H1 (cell line): ENCODE measurements around the gene VSTM2L.

Experiments used
- CEBPB ChIP-seq: IDR thresholded peaks from 2 replicates; pipeline ENCODE4 v1.6.1; 2012; ENCODE audit warnings: low read depth, low read length
- CHD2 ChIP-seq: IDR thresholded peaks from 2 replicates; pipeline ENCODE4 v1.6.1; 2012; ENCODE audit warnings: low read length, improper control_type of control experiment
- EGR1 ChIP-seq: IDR thresholded peaks from 2 replicates; pipeline ENCODE4 v1.6.1; 2011; ENCODE audit warnings: low read depth, low read length, borderline replicate concordance
- EP300 ChIP-seq, 2 experiments: IDR thresholded peaks; 1 replicate in 1 of 2; 2 replicates in 1 of 2; pipeline ENCODE4 v1.6.1; 2011 to 2012; ENCODE audit warnings: low read depth in 2 of 2, low read length in 2 of 2, mild to moderate bottlenecking in 2 of 2, borderline replicate concordance in 1 of 2, inconsistent platforms in 1 of 2, moderate library complexity in 1 of 2
- FOSL1 ChIP-seq: IDR thresholded peaks from 2 replicates; pipeline ENCODE4 v1.6.1; 2011; ENCODE audit warnings: mild to moderate bottlenecking, low read depth, low read length, moderate library complexity; ENCODE audit not compliant: insufficient read depth
- JUND ChIP-seq: IDR thresholded peaks from 2 replicates; pipeline ENCODE4 v1.6.1; 2011; ENCODE audit warnings: mild to moderate bottlenecking, improper control_type of control experiment, low read length
- PHF8 ChIP-seq: fragments of 200-600 bp; sonication (generic); conservative IDR thresholded peaks from 2 replicates; pipeline ENCODE4 v1.7.1; 2012; ENCODE audit warnings: low read depth, mild to moderate bottlenecking, inconsistent platforms, low read length, moderate library complexity
- POLR2A ChIP-seq, 2 experiments: IDR thresholded peaks; 1 replicate in 1 of 2; 2 replicates in 1 of 2; pipeline ENCODE4 v1.6.1; 2011; ENCODE audit warnings: low read depth in 2 of 2, low read length in 2 of 2, mild to moderate bottlenecking in 2 of 2; ENCODE audit errors: control extremely low read depth in 1 of 2
- RAD21 ChIP-seq, 2 experiments: IDR thresholded peaks in 1 of 2; conservative IDR thresholded peaks in 1 of 2; 2 replicates each; pipeline ENCODE4 v1.6.1; 2011; ENCODE audit warnings: low read depth in 2 of 2, low read length in 2 of 2, improper control_type of control experiment in 1 of 2, inconsistent platforms in 1 of 2, mild to moderate bottlenecking in 1 of 2, moderate library complexity in 1 of 2
- RFX5 ChIP-seq: IDR thresholded peaks from 2 replicates; pipeline ENCODE4 v1.6.1; 2011; ENCODE audit warnings: low read depth, low read length, improper control_type of control experiment, borderline replicate concordance
- RNF2 ChIP-seq: fragments of 200-900, 300-1000 bp; sonication (generic); IDR thresholded peaks from 2 replicates; pipeline ENCODE4 v1.7.1; 2016; ENCODE audit warnings: borderline replicate concordance, low read depth, mild to moderate bottlenecking, antibody characterized with exemption, low read length; ENCODE audit not compliant: poor library complexity, severe bottlenecking; ENCODE audit errors: missing control alignments
- TF ChIP-seq, protein P1 (sequence below), 3 experiments: IDR thresholded peaks; 1 replicate in 2 of 3; 2 replicates in 1 of 3; pipeline versions ENCODE4 v1.5.1 to v1.6.1; 2011; ENCODE audit warnings: low read length in 3 of 3, mild to moderate bottlenecking in 3 of 3, inconsistent platforms in 2 of 3, low read depth in 1 of 3, moderate library complexity in 1 of 3; ENCODE audit not compliant: insufficient read depth in 1 of 3; ENCODE audit errors: control extremely low read depth in 1 of 3
- TF ChIP-seq, protein P2 (sequence below): IDR thresholded peaks from 2 replicates; pipeline ENCODE4 v1.6.1; 2011; ENCODE audit warnings: low read depth, mild to moderate bottlenecking, low read length; ENCODE audit not compliant: insufficient read depth
- TF ChIP-seq, protein P3 (sequence below): IDR thresholded peaks from 2 replicates; pipeline ENCODE4 v1.6.1; 2011; ENCODE audit warnings: low read length, improper control_type of control experiment

DNA sequence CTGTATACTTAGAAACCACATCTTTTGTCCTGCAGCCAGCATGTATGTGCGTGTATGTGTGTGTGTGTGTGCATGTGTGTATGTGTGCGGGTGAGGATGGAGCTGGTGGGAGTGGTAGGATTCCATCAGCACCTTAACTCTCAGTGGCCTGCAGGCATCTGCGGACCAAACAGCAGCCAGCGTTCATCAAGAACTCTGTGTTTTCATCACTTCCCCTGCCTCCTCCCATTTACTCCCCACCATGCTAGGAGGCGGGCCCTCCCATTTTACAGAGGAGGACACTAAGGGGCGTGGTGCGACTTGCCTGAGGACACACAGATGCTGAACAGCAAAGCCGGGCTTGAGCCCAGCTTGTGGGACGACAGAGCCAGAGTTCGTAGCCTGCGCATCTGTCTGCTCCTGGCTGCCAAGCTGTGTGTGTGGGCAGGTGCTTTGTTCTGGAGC is 8.9 kb downstream of the VSTM2L start:
- TF ChIP-seq CHD2: no peak
- TF ChIP-seq, protein P1, sequence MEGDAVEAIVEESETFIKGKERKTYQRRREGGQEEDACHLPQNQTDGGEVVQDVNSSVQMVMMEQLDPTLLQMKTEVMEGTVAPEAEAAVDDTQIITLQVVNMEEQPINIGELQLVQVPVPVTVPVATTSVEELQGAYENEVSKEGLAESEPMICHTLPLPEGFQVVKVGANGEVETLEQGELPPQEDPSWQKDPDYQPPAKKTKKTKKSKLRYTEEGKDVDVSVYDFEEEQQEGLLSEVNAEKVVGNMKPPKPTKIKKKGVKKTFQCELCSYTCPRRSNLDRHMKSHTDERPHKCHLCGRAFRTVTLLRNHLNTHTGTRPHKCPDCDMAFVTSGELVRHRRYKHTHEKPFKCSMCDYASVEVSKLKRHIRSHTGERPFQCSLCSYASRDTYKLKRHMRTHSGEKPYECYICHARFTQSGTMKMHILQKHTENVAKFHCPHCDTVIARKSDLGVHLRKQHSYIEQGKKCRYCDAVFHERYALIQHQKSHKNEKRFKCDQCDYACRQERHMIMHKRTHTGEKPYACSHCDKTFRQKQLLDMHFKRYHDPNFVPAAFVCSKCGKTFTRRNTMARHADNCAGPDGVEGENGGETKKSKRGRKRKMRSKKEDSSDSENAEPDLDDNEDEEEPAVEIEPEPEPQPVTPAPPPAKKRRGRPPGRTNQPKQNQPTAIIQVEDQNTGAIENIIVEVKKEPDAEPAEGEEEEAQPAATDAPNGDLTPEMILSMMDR (IDR thresholded peaks at IDR 0.05; ENCODE audit: control extremely low read depth in 1 of 3, insufficient read depth in 1 of 3, low read depth in 1 of 3, low read length in 3 of 3): no peak
- no peak for TF ChIP-seq RFX5
- no peak for TF ChIP-seq RAD21 (IDR thresholded peaks at IDR 0.05 in 1 of 2, conservative IDR thresholded peaks at IDR 0.05 in 1 of 2; ENCODE audit: low read depth in 2 of 2, low read length in 2 of 2)
- no peak for TF ChIP-seq CEBPB
- TF ChIP-seq EP300 (IDR thresholded peaks at IDR 0.05; ENCODE audit: borderline replicate concordance in 1 of 2, low read depth in 2 of 2, low read length in 2 of 2): no peak
- no peak for TF ChIP-seq EGR1
- no peak for TF ChIP-seq FOSL1
- TF ChIP-seq, protein P2, sequence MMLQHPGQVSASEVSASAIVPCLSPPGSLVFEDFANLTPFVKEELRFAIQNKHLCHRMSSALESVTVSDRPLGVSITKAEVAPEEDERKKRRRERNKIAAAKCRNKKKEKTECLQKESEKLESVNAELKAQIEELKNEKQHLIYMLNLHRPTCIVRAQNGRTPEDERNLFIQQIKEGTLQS: no peak
- TF ChIP-seq, protein P3, sequence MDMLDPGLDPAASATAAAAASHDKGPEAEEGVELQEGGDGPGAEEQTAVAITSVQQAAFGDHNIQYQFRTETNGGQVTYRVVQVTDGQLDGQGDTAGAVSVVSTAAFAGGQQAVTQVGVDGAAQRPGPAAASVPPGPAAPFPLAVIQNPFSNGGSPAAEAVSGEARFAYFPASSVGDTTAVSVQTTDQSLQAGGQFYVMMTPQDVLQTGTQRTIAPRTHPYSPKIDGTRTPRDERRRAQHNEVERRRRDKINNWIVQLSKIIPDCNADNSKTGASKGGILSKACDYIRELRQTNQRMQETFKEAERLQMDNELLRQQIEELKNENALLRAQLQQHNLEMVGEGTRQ: no peak
- no peak for TF ChIP-seq JUND
- no peak for TF ChIP-seq POLR2A (IDR thresholded peaks at IDR 0.05; ENCODE audit: control extremely low read depth in 1 of 2, low read depth in 2 of 2, low read length in 2 of 2)
- TF ChIP-seq PHF8: no peak
- TF ChIP-seq RNF2: no peak
